Smooth muscle cell of the umbilical artery (primary cell): ENCODE measurements around the gene VPS33A. TPM values are rescaled to one million over a fixed set of nuclear protein-coding genes. Genes with fewer than 3 reads are reported as not detected.

ENCODE experiments used
- total RNA-seq: library from RNA; depleted of rRNA; stranded (reverse); fragments of >200 nt; gene quantifications from 2 replicates; pipeline ENCODE4 v1.2.3, GENCODE V29; 2014

The VPS33A gene
- total RNA-seq, result 21.7 and 31.2 TPM in 2 replicates

GRCh38 chr12:122266230-122266901 is at the start of gene VPS33A:
Gene VPS33A (minus strand): TSS chr12:122266494. CDS start chr12:122266408, 86 bp downstream.

GRCh38 chr12:122225683-122226365 is 40.5 kb downstream of the VPS33A start, which contains the start of gene DIABLO:
Gene DIABLO (minus strand): TSS chr12:122226052. CDS start chr12:122226014, 38 bp downstream.

GRCh38 chr12:122203301-122204166 is 62.8 kb downstream of the VPS33A start, which contains the start of gene B3GNT4:
Gene B3GNT4 (plus strand): TSS chr12:122203709. CDS start chr12:122204619, 910 bp downstream.

GRCh38 chr12:122182887-122183587 is 83.3 kb downstream of the VPS33A start, which contains the start of gene LRRC43:
Gene LRRC43 (plus strand): TSS chr12:122183123. CDS start chr12:122183145, 22 bp downstream.

Other genes starting within 250 kb of the VPS33A start
- 5.0 and 9.8 TPM in 2 replicates for gene BCL7A, start 244.6 kb downstream of the VPS33A start, total RNA-seq
- 36.2 and 55.7 TPM in 2 replicates for gene MLXIP, start 187.7 kb downstream of the VPS33A start, total RNA-seq
- not detected in 2 replicates for gene IL31, start 92.3 kb downstream of the VPS33A start, total RNA-seq
- 0.89 and 1.1 TPM in 2 replicates for gene LRRC43, start 83.4 kb downstream of the VPS33A start, total RNA-seq
- gene B3GNT4, start 62.8 kb downstream of the VPS33A start, total RNA-seq, result 0.65 and 1.2 TPM in 2 replicates
- gene DIABLO, start 40.4 kb downstream of the VPS33A start, total RNA-seq, result 84.3 and 84.9 TPM in 2 replicates
- 63.5 and 65.4 TPM in 2 replicates for gene CLIP1, start 156.2 kb upstream of the VPS33A start, total RNA-seq
- 11.9 and 15.8 TPM in 2 replicates for gene ZCCHC8, start 234.4 kb upstream of the VPS33A start, total RNA-seq